HTERT RPE-1 (cell line): ENCODE results near the gene TMEM37.

Experiments
- in situ Hi-C: fragments of 300-500 bp; cut with MboI; formaldehyde crosslinking; loops from 4 replicates; pipeline ENCODE4 v1.14.3; 2020; ENCODE audit warnings: low sequenced_read_pairs

The TMEM37 gene

DNA sequence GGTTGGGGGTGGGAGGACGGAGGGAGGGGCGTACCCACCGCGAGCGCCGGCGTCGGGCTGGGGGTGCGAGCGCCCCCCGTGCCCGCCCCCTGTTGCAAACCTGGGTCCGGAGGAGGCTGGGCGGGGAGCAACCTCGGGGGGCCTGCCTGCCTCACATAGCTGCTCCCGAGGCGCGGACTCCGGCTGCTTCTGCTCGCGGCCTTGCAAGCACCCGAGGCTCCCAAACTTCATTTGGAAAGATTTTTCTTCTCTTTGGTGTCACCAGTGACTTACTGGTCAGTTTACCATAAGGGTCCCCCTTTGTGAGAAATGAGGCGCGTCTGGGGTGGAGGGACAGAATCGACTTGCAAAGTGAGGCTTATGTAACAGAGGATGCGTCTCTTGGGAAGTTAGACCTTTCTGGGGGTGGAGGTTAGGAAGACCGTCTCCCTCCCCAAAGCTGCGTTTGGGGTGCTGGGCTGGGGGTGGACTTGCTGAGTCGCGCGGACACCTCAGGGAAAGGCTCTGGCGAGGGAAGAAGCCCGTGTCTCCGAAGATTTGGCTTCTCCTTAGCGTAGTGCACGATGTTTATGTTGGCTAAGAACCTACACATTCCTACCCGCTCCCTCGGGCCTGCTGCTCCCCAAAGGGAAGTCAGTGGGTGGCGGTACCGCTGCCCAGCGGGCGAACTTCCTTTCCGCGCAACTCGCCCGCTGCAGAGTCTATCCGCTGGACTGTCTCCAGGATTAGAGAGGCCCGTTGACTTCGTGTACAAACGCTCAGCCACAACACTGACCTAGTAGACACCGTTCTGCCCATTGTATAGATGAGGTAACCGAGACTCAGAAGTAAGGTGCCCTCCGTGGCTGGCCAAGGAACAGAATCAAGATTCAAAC lies 559 bp downstream of the TMEM37 start:
- in situ Hi-C loops, result no loop called here

DNA sequence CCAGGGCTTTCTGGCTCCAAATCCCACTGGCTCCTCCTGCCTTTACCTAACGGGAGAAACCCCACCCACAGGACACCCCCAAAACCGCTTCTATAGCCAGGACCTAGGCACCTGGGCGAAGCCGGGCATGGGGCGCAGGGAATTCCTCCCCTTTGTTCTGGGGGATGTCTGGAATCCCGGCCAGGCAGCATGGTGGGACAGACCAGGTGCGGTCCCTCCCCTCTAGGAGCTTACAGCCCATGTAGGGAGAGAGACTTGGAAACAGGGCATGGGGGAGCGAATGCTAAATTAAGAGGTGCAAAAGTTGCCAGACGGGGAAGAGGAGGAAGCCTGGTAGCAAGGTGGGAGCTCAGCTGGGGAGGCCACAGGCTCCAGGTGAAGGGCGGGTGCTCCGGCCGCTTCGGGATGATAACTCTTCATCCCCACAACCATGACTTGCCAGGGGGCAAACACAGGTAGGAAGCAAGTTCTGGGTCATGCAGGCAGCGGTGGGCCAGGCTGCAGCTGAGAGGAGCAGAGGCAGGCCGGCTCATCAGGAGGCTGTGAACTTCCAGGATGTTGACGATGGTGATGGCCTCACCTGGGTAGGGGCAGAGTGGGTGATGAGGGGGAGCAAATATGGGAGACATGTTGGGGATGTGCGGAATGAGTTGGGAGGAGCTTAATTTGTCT lies 1.3 kb downstream of the TMEM37 start:
- in situ Hi-C loops, result no loop called here

DNA sequence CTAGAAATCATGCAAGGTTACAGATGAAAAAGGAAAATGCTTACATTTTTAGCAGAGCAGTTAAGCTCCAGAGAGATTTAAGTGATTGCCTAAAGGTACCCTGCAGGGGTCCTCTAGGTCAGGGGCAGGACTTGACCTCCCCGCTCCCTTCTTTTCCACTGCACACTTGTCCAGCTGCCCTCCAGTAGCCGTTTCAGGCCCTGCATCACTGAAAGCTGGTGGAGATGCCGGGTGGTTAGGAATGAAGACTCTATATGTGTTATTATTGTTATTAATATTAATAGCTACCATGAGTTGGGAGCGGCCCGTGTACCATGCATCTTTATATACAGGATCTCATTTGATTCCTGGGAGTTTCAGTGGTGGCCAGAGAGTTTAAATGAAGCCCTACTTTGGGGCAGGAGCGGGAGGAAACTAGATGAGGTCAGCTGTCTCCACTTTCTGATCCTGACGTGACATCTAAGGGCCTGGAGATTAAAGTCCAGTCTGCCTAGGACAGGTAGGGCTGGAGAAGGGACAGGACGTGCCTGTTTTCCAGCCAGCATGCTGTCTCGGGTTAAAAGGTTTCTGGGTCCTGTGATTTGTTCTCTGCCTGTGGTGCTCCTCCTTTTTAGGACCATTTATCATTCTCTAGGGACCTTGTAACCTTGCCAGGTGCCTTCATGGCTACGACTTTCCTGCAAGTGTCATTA lies 2.1 kb downstream of the TMEM37 start:
- in situ Hi-C loops, result no loop called here

DNA sequence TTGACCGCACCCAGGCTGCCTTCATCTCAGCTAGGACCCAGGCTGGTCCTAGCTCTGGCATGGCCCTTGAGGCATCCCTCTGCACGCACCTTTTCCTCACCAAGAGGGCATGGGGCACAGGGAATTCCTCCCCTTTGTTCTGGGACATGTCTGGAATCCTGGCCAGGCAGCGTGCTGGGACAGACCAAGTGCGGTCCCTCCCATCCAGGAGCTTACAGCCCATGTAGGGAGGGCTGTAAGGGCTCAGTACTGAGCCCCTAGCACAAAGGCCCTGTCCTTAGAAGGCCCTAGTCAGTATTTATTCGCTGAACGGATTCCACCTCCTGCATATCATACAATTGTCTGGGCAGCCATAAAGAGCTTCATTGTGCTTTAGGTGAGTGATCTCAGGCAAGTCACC lies 3.0 kb downstream of the TMEM37 start:
- in situ Hi-C loops, result no loop called here

DNA sequence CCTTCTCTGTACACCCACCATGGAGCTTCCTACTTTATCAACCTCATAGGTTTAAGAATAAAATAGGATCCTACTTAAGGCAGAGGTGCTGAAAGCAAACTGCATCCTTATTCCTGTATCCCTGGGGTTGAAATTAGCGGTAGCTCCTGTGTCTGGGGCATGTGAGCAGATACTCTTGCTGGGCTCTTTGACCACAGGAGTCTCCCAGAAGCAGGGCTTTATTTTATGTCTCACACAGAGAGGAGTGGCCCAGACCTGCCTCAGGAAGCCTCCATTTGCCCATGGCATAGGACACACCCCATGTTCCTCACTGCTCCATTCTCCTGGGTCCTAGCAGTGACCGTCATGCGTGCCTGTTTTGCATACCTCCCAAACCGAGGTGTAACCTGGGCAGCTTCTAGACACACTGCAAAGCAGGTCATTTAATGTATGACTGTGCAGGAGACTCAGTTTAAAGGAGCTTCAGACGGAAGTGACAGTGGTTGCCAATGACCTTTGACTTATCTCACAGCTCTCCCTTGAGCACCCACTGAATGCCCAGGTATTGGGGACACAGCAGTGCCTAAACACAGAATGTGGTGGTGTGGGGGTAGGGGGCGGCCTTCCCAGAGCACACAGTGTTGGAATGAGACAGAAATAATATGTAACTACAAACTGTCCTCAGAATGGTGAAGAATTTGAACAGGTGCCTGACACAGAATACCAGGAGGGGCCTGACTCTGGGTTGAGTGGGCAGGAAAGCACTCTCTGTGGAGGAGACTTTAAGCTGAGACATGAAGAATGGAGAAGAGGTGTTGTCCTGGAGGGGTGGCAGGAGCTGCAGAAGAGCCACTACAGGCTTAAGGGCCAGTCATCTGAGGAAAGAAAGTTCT lies 3.7 kb downstream of the TMEM37 start:
- in situ Hi-C loops, result no loop called here

DNA sequence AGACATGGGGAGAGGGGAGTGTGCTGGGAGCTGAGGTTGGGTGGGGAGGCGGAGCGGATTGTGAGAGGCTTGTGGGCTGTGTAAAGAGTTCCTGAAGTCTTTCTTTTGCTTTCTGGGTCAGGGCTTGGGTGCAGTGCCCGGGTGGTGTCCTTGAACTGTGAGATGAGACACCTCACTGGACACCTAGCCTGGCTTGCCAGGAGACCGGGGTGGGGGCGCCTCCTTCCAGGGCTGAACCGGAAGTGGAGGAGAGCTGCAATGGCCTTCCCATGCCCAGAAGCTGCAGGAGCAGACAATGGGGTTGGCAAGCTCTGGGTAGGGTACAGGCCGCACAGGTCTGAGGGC lies 4.3 kb downstream of the TMEM37 start:
- in situ Hi-C loops, result no loop called here

DNA sequence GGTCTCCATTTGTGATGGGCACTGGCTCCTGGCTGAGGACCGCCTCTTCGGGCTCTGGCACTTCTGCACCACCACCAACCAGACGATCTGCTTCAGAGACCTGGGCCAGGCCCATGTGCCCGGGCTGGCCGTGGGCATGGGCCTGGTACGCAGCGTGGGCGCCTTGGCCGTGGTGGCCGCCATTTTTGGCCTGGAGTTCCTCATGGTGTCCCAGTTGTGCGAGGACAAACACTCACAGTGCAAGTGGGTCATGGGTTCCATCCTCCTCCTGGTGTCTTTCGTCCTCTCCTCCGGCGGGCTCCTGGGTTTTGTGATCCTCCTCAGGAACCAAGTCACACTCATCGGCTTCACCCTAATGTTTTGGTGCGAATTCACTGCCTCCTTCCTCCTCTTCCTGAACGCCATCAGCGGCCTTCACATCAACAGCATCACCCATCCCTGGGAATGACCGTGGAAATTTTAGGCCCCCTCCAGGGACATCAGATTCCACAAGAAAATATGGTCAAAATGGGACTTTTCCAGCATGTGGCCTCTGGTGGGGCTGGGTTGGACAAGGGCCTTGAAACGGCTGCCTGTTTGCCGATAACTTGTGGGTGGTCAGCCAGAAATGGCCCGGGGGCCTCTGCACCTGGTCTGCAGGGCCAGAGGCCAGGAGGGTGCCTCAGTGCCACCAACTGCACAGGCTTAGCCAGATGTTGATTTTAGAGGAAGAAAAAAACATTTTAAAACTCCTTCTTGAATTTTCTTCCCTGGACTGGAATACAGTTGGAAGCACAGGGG lies 5.5 kb downstream of the TMEM37 start:
- in situ Hi-C loops, result no loop called here

DNA sequence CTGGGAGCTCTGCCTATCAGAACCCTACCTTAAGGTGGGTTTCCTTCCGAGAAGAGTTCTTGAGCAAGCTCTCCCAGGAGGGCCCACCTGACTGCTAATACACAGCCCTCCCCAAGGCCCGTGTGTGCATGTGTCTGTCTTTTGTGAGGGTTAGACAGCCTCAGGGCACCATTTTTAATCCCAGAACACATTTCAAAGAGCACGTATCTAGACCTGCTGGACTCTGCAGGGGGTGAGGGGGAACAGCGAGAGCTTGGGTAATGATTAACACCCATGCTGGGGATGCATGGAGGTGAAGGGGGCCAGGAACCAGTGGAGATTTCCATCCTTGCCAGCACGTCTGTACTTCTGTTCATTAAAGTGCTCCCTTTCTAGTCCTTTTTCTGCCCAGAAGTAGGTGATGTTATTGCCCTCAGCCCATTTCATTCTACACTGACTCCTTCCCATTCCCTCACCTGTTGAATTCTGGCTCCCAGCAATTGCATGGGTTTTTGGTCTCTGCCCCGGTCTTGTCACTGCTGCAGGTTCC lies 6.5 kb downstream of the TMEM37 start:
- in situ Hi-C loops, result no loop called here

DNA sequence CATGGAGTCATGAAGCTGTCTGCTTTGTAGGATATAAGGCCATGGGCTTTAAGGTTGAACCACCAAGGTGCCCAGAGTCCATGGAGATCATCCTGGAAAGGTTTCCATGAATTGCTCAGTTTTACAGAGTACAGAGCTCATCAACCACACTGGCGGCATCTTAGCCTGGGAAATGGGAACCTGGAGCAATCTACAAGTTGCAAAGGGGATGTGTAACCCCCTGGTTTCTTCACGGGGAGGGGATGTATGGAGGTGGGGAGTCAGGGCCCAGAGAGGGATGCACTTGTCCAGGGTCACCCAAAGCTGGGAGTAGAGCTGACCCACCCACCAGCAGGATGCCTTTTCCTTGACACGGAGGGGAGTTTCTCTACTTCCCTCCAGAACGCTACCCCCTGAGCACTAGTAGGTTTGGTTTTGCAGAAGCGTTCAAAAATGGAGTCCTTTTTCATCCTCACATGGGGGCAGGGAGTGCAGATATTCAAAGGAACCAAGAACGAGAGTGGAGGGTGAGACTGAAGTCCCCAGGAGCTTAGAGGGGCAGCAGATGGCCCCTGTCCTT lies 7.2 kb downstream of the TMEM37 start:
- in situ Hi-C loops, result no loop called here

DNA sequence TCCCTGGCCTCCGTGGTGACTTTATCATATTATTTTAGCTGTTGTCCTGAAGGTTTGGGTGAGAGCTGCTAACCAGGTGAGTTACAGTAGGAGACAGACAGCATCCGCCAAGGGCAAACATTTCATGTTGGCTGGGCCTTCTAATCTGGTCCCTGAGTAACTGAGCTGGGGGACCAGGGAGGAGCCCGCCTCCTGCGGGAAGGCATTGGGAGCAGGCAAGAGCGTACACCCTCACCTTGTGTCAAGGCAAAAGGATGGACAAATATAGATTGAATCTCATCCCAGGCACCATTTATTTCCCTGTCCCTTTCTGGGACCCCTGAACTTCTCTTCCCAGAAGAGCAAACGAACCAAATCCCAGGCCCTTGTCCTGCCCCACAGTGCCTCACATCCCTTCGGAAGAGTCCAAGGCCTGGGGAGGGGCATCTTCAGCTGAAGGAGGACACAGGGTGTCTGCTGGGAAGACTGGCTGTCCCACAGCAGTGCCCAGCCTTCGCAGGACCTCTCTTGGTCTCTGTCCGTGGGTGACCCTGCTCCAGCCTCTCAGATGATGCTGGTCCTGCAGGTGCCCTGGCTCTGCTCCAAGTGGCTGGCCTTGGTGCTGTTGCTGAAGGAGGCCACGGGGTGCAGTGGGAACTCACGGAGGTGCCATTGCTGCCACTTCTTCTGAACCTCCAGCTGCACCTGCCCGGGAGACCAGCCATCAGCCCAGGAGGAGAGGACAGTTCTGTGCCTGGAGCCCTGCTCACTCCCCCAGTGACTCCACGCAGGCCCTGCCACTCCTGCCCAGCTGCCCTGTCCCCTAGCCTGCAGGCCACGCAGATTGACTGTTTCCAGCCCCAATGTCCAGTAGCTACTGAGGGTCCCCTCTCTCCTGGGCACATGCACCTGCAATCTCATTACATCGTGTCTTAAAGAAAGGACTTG lies 8.2 kb downstream of the TMEM37 start:
- in situ Hi-C loops, result no loop called here

DNA sequence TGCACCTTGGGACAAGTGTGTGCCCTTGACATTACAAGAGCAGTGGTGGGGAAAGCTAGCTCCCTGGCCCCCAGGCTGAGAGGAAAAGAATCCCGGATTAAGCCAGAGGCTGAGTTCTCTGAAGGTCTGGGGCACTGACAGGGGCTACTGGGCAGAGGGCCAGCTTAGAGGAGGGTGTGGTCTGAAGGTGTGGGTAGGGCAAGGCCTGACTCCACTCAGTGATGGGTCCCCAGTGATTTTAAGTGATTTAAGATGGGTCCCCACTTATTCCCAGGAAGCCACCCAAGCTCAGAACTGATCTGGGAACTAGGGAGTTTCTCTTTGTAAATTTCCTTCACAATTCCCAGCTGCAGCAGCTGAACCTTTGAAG lies 8.8 kb downstream of the TMEM37 start:
- in situ Hi-C loops, result no loop called here

DNA sequence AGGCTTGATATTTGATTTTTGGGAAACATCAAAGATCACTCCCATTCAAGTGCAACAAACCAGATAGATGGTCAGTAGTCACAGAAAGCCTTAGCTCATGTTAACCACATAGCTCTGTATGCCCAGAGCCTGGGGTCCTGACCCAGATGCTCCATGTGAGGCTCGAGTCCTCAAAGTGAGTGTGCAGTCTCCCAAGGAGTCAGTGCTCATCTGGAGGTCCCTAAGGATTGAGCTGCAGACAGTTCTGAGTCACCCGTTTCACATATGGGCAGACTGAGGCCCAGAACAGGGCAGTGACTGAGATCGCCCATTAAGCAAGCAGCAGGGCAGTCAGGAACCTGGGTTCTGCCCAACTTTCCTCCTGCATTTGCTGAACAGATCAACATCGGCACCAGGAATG lies 9.2 kb downstream of the TMEM37 start:
- in situ Hi-C loops, result no loop called here

DNA sequence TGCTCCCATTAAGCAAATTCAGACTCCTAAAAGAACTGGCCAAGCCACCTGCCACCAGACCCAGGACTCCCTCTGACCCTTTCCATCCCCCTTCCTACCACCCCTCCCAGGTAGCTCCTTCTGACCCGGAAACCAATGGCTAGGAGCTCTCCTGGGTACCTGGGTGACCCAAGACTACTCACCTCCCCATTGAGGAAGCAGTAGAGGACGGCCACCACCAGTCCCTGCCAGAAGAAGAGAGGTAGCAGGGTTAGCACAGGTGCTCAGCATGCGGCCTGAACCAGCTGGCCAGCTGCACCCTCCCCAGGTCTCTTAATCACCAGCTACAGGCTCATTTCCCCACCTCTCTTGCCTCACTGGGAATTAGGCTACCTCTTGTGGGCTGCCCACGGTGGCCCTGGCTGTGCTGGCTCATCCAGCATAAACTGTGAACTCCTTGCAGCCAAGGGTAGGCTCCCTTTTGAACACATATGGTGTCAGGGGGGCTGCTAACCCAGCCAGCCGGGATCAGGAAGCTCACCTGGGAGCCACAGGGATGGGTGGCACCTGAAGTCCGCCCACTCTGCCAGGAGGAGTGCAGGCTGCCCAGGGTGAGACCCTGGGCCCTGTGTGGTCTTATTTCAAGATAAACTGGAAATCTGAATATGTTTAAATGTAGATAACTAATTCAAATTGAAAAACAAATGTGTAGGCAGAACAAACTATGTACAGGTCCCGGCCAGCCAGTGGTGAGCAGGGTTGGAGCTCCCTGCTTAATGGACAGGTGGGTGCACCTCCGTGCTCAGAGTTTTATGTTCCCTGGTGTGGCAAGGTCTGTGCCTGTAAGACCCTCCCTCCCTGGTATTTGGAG lies 9.9 kb downstream of the TMEM37 start:
- in situ Hi-C loops, result no loop called here

DNA sequence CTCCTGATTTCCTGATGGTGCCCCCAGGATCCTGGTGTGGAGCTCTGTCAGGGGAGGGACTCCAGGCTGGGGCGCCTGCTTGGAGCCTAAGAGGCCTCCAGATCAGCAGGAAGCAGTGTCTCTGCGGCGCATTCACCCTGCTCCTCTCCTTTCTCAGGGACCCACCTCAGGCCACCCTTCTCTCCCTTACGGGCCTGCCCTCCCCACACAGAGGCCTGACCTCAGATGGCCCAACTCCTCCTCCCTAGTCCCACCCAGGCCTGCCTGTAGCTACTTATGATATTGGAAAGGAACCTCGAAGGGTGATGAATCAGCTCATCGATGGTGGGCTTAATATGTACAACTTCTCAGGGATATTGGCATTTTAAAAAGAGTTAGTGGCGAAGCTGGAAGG lies 10.6 kb downstream of the TMEM37 start:
- in situ Hi-C loops, result no loop called here

DNA sequence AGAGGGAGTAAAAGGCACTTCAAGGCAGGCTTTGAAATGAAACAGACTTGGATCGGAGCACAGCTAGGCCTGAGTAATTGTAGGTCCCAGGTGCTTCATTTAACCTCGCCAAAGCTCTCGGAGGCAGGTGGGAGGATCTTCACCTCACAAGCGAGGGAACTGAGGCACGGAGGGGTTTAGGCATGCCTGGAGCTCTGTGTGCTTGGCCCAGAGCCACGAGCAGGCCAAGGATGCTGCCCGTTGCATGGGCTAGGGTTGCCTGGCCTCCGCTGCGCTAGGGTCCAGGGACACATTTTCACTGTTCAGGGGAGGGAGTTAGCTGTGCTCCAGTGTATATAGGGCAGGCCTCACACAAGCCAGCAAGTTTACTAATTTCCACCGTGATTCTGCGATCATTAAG lies 11.2 kb downstream of the TMEM37 start:
- in situ Hi-C loops, result no loop called here

DNA sequence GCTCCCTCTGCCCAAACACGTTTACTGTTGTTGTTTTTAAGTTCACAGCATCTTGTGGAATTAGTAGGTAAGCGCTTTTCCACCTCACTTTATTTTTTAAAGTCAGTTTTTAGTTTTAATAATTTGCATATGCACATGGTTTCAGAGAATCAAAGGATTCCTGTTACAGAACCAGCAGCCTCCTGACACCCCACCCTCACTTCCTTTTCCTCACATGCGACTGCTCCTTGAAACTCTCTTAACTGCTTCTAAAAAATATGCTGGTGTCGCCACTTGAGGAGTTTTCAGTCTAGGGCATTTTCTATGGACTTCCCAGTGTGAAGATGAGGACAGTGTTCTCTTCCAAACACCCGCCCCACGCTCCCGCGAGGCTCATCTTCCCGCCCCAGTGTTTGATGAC lies 14.4 kb downstream of the TMEM37 start:
- in situ Hi-C loops, result no loop called here

DNA sequence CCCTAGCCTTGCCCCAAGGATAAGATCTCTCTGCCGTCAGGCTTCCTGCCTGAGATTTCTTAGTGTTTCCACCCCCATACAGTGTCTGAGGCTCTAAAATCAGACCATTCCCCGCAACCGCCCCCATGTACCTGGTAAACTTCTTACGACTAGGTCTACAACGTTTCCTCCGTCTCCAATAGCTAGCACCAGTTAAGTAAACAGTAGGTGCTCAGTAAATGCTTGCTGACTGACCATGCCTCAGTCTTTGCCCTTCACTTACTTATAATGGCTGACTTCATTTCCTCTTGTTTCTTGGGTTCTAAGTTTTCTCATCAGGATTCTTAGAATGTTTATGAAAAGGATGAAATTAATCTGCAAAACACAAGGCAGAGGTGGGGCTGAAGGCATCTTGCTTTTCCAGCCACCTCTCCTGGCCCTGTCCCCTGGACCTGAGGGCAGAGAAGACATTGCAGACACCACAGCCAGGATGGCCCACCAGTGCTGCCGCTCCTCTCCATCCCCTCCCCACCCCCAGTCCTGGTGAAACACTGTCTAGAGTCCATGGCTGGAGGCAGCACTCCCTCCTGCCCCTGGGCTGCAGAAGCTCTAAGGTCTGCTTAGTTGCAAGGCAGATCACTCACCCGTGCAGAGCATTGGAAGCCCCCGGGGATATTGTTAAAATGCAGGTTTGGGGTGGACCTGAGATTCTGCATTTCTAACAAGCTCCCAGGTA lies 16.9 kb downstream of the TMEM37 start:
- in situ Hi-C loops, result no loop called here
